RWPE1 (cell line): Measurements from ENCODE around the gene PRSS22.

ENCODE experiments used
- CTCF ChIA-PET: fragments of 350-600 bp; sonication (Branson Sonifier 250); formaldehyde crosslinking; extraction: SDS; loops from one replicate; lab custom pipeline; 2021; lab: Yijun Ruan, JAX
- POLR2A ChIA-PET: fragments of 400-600 bp; formaldehyde crosslinking; extraction: SDS; loops from one replicate; lab custom pipeline; 2020; ENCODE audit warnings: antibody characterized with exemption; ENCODE audit not compliant: low non-redundant PET; lab: Yijun Ruan, JAX
- DNase-seq: peaks from one replicate; pipeline ENCODE4 v3.0.0; 2012; ENCODE audit warnings: low spot score
- H3K27ac ChIP-seq: fragments of 450-650 bp; 2 replicates; pipeline ENCODE4 v1.5.1; 2017
- CTCF ChIP-seq: fragments of 450-650 bp; conservative IDR thresholded peaks from 2 replicates; pipeline ENCODE4 v1.5.1; 2017; ENCODE audit warnings: low read depth, mild to moderate bottlenecking

PRSS22 gene

DNA sequence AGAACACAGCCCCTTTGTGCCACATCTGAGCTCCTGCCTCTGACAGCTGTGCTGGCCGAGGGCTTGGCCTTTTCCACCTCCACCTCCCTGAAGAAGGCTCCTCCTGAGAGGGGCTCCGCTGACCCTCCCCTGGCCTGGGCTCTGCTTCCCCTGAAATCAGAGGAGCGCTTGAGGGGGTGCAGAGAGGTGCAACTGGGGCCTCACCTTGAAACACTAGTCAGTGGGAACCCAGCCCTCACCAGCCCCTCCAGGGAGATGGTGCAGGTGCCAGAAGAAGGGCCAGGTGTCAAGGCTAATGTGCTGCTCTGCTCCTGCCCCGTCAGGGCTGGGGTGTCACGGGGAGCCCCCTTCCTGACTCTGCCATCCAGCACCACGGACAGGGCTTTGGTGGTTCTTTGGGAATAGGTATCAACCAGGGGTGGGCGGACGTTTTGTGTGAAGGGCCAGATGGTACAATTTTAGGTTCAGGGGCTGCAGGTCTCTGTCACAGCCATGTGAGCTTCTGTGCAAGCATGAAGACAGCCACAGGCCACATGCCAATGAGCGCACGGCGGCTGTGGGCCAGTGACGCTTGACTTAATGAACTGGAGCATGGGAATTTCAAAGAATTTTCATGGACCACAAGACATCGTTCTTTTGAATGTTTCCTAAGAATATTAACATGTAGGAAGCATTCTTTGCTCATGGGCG, 30.0 kb downstream of the PRSS22 start:
- no peak overlapping the region for H3K27ac ChIP-seq
- no peak for DNase-seq
- TF ChIP-seq CTCF: no peak
- CTCF ChIA-PET: no interaction called here
- POLR2A ChIA-PET: no interaction called here

DNA sequence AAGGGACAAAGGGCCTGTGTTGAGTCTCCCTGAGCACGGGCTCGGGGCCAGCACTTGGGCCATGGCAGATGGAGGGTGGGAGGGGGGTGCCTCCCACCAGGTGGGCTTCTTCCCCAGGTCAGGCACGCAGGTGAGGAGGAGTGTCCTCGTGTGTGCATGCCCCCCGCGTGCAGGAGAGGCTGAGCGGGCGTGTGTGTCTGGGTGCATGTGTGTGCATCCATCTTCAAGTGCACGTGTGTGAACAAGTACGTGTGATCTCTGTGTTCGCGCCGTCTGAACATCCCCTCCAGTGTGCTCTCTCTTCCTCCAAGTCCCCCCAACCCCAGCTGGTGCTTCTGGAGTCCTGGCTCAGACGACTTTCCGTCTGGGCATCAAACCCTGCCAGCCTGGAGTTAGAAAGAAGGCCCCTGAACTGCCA, 30.6 kb downstream of the PRSS22 start:
- CTCF ChIA-PET: no interaction called here
- no peak for DNase-seq
- no peak overlapping the region for H3K27ac ChIP-seq
- POLR2A ChIA-PET: no interaction called here
- TF ChIP-seq CTCF: no peak

GRCh38 chr16:2826591-2827373, 31.2 kb downstream of the PRSS22 start:
- H3K27ac ChIP-seq: no peak overlapping the region
- no peak for TF ChIP-seq CTCF
- CTCF ChIA-PET: no interaction called here
- no peak for DNase-seq
- POLR2A ChIA-PET: no interaction called here

GRCh38 chr16:2825906-2826305, 32.1 kb downstream of the PRSS22 start:
- CTCF ChIA-PET: no interaction called here
- H3K27ac ChIP-seq: no peak overlapping the region
- DNase-seq: no peak
- no peak for TF ChIP-seq CTCF
- POLR2A ChIA-PET: no interaction called here

- DNase-seq: no peak
- CTCF ChIA-PET: no interaction called here
- no peak for TF ChIP-seq CTCF
- POLR2A ChIA-PET: no interaction called here
- no peak overlapping the region for H3K27ac ChIP-seq
Measured at GRCh38 chr16:2825049-2825742, 32.8 kb downstream of the PRSS22 start.

GRCh38 chr16:2824626-2825025, 33.3 kb downstream of the PRSS22 start:
- no peak overlapping the region for H3K27ac ChIP-seq
- CTCF ChIA-PET: no interaction called here
- POLR2A ChIA-PET: no interaction called here
- no peak for TF ChIP-seq CTCF
- DNase-seq: no peak
